ENCODE data around the gene TSPAN18. TPM values are rescaled to one million over a fixed set of nuclear protein-coding genes. Genes with fewer than 3 reads are reported as not detected.

TSPAN18 gene
- total and polyA plus RNA-seq, 2 of the 8 experiments (the other 6 are each of a cell fraction or from before 2014, with no cell fraction given), result 5.2 to 10.2 TPM

DNA sequence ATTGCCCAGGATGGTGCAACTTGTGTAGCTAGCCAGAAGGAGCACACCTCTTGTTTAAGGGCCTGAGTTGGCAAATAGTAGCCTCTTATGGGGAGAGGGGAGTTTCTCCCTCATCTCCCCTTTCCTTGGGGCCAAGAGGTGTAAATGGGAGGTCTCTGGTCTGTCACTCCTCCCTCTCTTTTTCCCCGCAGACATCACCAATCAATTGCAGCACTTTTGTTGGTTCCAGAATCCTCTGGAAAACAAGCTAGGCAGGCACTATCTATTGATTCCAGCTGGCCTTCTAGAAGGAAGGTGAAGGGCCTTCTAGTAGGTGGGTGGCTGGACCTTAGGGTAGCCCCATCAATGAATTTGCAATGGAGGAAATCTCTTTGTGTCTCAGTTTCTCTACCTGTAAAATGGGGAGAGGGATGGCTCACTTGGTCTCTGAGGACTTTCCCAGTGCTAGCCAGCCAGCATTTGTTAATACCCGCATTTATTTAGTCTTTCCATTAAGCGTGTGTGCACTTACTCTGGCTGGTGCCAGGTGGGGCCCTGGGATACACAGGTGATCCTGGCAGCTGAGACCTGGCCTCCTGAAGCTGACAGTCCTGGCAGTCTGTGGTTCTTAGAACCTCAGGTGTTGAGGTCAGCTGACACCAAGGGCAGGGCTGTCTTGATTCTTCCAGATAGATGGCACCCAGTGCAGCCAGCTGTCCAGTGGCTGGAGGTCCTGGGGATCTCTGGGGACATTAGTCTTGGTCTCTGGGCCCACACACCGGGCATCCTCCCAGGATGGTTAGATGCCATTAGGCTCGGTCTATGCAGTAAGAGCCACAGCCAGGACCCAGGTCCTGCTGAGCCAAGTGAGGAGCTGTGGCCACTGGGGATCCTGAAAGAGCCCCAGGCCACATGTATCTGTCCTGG lies 51.7 kb downstream of the TSPAN18 start:
- WGBS, 2 experiments (ENCODE audit: extremely low coverage in 1 of 2, insufficient coverage in 1 of 2, insufficient read length in 1 of 2, insufficient replicate concordance in 2 of 2, low coverage in 1 of 2, low lambda C conversion rate in 2 of 2, missing lambda C conversion rate in 1 of 2), result 88% methylated on average over 5 of the region's 5 CpGs; no CpG with 5 or more reads in 1 of the 2 experiments

More for the DNA sequence above, 51.7 kb downstream of the TSPAN18 start:
- H3K79me2 ChIP-seq (ENCODE audit: control insufficient read depth in 1 of 2, insufficient read depth in 2 of 2, low read length in 2 of 2), result no peaks in the 10 kb centered on the region
- H3K9ac ChIP-seq (replicated peaks in 1 of 4; ENCODE audit: extremely low read depth in 1 of 4, low read depth in 3 of 4, low read length in 3 of 4), result no peak overlapping the region
- H4K5ac ChIP-seq (ENCODE audit: insufficient read length, low read depth, low read length), result no peak overlapping the region
- H3K14ac ChIP-seq (ENCODE audit: insufficient read length), result no peak overlapping the region
- no peaks in the 10 kb centered on the region for H3K9me3 ChIP-seq (ENCODE audit: insufficient read depth in 2 of 2, low read depth in 1 of 2, low read length in 1 of 2)
- H3K27me3 ChIP-seq (replicated peaks in 1 of 4; ENCODE audit: control insufficient read depth in 3 of 4, extremely low read depth in 1 of 4, insufficient read depth in 3 of 4, low read length in 3 of 4), result no peaks in the 10 kb centered on the region
- no peak overlapping the region for H3K18ac ChIP-seq (ENCODE audit: extremely low read depth, low read length)
- peaks cover 12 to 29% (median 16%) of the 10 kb centered on the region in 4 experiments for H3K4me1 ChIP-seq (replicated peaks in 1 of 4; ENCODE audit: control insufficient read depth in 3 of 4, insufficient read depth in 4 of 4, low read length in 3 of 4)
- no peak for DNase-seq (ENCODE audit: low read depth in 1 of 2, low spot score in 2 of 2)
- H2BK120ac ChIP-seq (replicated peaks; ENCODE audit: low read depth, low read length), result no peak overlapping the region
- H3K36me3 ChIP-seq (ENCODE audit: control insufficient read depth in 2 of 4, insufficient read depth in 4 of 4, low read length in 3 of 4), result no peaks in the 10 kb centered on the region
- H3K4ac ChIP-seq (replicated peaks; ENCODE audit: insufficient read length, low read depth, low read length), result no peak overlapping the region
- H4K8ac ChIP-seq (ENCODE audit: extremely low read depth, insufficient read depth, low read length), result no peak overlapping the region; the same call in 1 of the 2 replicates
- 0 out of 2 replicates have a peak overlapping the region, but pooled peaks have one; percentile 5 for H2BK12ac ChIP-seq (ENCODE audit: low read depth, low read length)
- H3K4me2 ChIP-seq (ENCODE audit: insufficient read depth in 1 of 2, low read depth in 2 of 2, low read length in 2 of 2), result no peak overlapping the region; a peak in 1 of 4 replicates
- H2AFZ ChIP-seq (ENCODE audit: low read length), result no peak overlapping the region
- no peak overlapping the region for H3K56ac ChIP-seq (replicated peaks; ENCODE audit: insufficient read length, low read depth, low read length)
- no peaks in the 10 kb centered on the region for H4K20me1 ChIP-seq (replicated peaks in 1 of 2; ENCODE audit: control insufficient read depth in 1 of 2, insufficient read depth in 2 of 2, low read length in 2 of 2)
- H3K23me2 ChIP-seq (ENCODE audit: low read depth, low read length), result peaks cover 2% of the 10 kb centered on the region; the same call in 1 of the 2 replicates
- no peak overlapping the region for H3K27ac ChIP-seq (ENCODE audit: low read depth, low read length)
- H2BK15ac ChIP-seq (ENCODE audit: low read length), result peak overlapping the region; percentile 85; the same call in 1 of the 2 replicates
- 0 out of 2 replicates have a peak overlapping the region, but pooled peaks have one; percentile 41 for H2BK20ac ChIP-seq (ENCODE audit: low read length)
- H3K23ac ChIP-seq (ENCODE audit: insufficient read length), result no peak overlapping the region
- no peak for FAIRE-seq
- no peaks in the 10 kb centered on the region; the same call in 1 of the 2 replicates for H3K79me1 ChIP-seq (ENCODE audit: low read depth, low read length)
- POLR2A ChIA-PET (ENCODE audit: partially characterized antibody), result interaction anchor here (1.1 to 1.4 kb wide), 2 partner anchors 11 to 14 kb away, joined by 3 to 4 read pairs; no protein-coding TSS in a partner anchor
- H3K4me3 ChIP-seq (ENCODE audit: extremely low read depth in 1 of 4, insufficient read depth in 2 of 4, low read depth in 3 of 4, low read length in 4 of 4), result no peak overlapping the region
- CTCF ChIA-PET (ENCODE audit: partially characterized antibody), result interaction anchor here (0.8 to 7.6 kb wide), 13 partner anchors 10 to 159 kb away, joined by 3 to 132 read pairs (median 21); no protein-coding TSS in a partner anchor
- peak overlapping the region; percentile 75; the same call in 1 of the 2 replicates for H2AK5ac ChIP-seq (ENCODE audit: low read depth, low read length)
- TF ChIP-seq NRF1 (IDR thresholded peaks at IDR 0.05; ENCODE audit: low read depth, low read length), result no peak
- peak; percentile 31; the same call in 1 of the 2 replicates for TF ChIP-seq KDM1A (IDR thresholded peaks at IDR 0.05; ENCODE audit: borderline replicate concordance, low read length)
- H4K91ac ChIP-seq (replicated peaks; ENCODE audit: insufficient read length, low read length), result no peak overlapping the region
- no peak overlapping the region for H2BK5ac ChIP-seq (ENCODE audit: low read depth, low read length)
